HFFc6 (cell line): ENCODE results near the gene FGFRL1. TPM values are rescaled to one million over a fixed set of nuclear protein-coding genes. Genes with fewer than 3 reads are reported as not detected.
"Not testable (repeated sequence)": the region's sequence is repeated elsewhere in the genome, so short reads cannot be mapped to it uniquely, and the experiment has no call there.

Experiments
- DNase-seq: peaks from one replicate; pipeline ENCODE4 v3.0.0-alpha.2; 2018
- H3K27ac Mint-ChIP-seq: 2 replicates; pipeline ENCODE4 v1.8.0; 2020; ENCODE audit warnings: mild to moderate bottlenecking, mixed read lengths
- H3K27me3 Mint-ChIP-seq: 2 replicates; pipeline ENCODE4 v1.8.0; 2021; ENCODE audit warnings: mild to moderate bottlenecking, moderate library complexity, mixed read lengths; ENCODE audit not compliant: insufficient read depth
- H3K36me3 Mint-ChIP-seq: 2 replicates; pipeline ENCODE4 v1.8.0; 2021; ENCODE audit warnings: low read depth, mixed read lengths
- H3K4me1 Mint-ChIP-seq: 2 replicates; pipeline ENCODE4 v1.8.0; 2020; ENCODE audit warnings: low read depth, mixed read lengths
- H3K4me3 Mint-ChIP-seq: 2 replicates; pipeline ENCODE4 v1.8.0; 2020; ENCODE audit warnings: mild to moderate bottlenecking, moderate library complexity, mixed read lengths
- H3K9me3 Mint-ChIP-seq: 2 replicates; pipeline ENCODE4 v1.8.0; 2020; ENCODE audit warnings: mild to moderate bottlenecking, mixed read lengths
- CTCF ChIP-seq: fragments of 200-600 bp; sonication (generic); IDR thresholded peaks from 2 replicates; pipeline ENCODE4 v1.5.0; 2021; ENCODE audit warnings: antibody characterized with exemption, mild to moderate bottlenecking
- total RNA-seq, 6 experiments: library from RNA; stranded (reverse); fragmentation: NEBNext Ultra II Directional; extraction: Animal tissue kit (Norgen Biotek cat#: 25700); gene quantifications; 2 replicates in 1 of 6; 3 replicates in 5 of 6; pipeline ENCODE4 v1.2.3, GENCODE V29; 2021

Gene FGFRL1
- total RNA-seq, 6 experiments from 2014 or later, result 15.4 to 40.8 (median 17.3) TPM

- no peaks in the 10 kb centered on the region for H3K9me3 Mint-ChIP-seq
- H3K36me3 Mint-ChIP-seq, result no peaks in the 10 kb centered on the region
- DNase-seq, result no peak
- no peak overlapping the region for H3K27ac Mint-ChIP-seq
- H3K27me3 Mint-ChIP-seq, result peaks cover 11% of the 10 kb centered on the region
- TF ChIP-seq CTCF, result no peak
- no peak overlapping the region for H3K4me3 Mint-ChIP-seq
- H3K4me1 Mint-ChIP-seq, result no peaks in the 10 kb centered on the region
These were observed 16.0 kb upstream of the FGFRL1 start for GRCh38 chr4:995311-996026.

GRCh38 chr4:996030-996996 is 15.1 kb upstream of the FGFRL1 start:
- Mint-ChIP-seq H3K9me3 (no peaks in the 10 kb centered on the region), H3K27me3 (peaks cover 11% of the 10 kb centered on the region), H3K4me1 (no peaks in the 10 kb centered on the region), H3K36me3 (no peaks in the 10 kb centered on the region), H3K4me3 (no peak overlapping the region), H3K27ac (no peak overlapping the region)
- DNase-seq, result no peak
- TF ChIP-seq CTCF, result no peak

GRCh38 chr4:996997-997374 is 14.4 kb upstream of the FGFRL1 start:
- no peak for DNase-seq
- Mint-ChIP-seq H3K27me3 (peaks cover 11% of the 10 kb centered on the region), H3K4me3 (no peak overlapping the region), H3K27ac (no peak overlapping the region), H3K36me3 (no peaks in the 10 kb centered on the region), H3K9me3 (no peaks in the 10 kb centered on the region), H3K4me1 (no peaks in the 10 kb centered on the region)
- TF ChIP-seq CTCF, result no peak

- Mint-ChIP-seq H3K36me3 (no peaks in the 10 kb centered on the region), H3K4me3 (no peak overlapping the region), H3K9me3 (no peaks in the 10 kb centered on the region), H3K4me1 (no peaks in the 10 kb centered on the region), H3K27ac (no peak overlapping the region), H3K27me3 (peaks cover 11% of the 10 kb centered on the region)
- TF ChIP-seq CTCF, result no peak
- no peak for DNase-seq
These were observed 13.9 kb upstream of the FGFRL1 start for GRCh38 chr4:997375-998071.

- no peak for TF ChIP-seq CTCF
- no peak overlapping the region for H3K4me3 Mint-ChIP-seq
- no peaks in the 10 kb centered on the region for H3K36me3 Mint-ChIP-seq
- no peaks in the 10 kb centered on the region for H3K9me3 Mint-ChIP-seq
- no peak overlapping the region for H3K27ac Mint-ChIP-seq
- DNase-seq, result no peak
- peaks cover 11% of the 10 kb centered on the region for H3K27me3 Mint-ChIP-seq
- H3K4me1 Mint-ChIP-seq, result no peaks in the 10 kb centered on the region
These were observed 13.2 kb upstream of the FGFRL1 start for GRCh38 chr4:998096-998691.

GRCh38 chr4:999240-999863 is 12.1 kb upstream of the FGFRL1 start:
- H3K27ac Mint-ChIP-seq, DNase-seq, H3K36me3 Mint-ChIP-seq, H3K9me3 Mint-ChIP-seq, H3K4me3 Mint-ChIP-seq, H3K4me1 Mint-ChIP-seq: not testable (repeated sequence)
- H3K27me3 Mint-ChIP-seq, result peaks cover 13% of the 10 kb centered on the region
